Adipocyte (in vitro differentiated cells): ENCODE data around the gene FGR.

Experiments used
- DNase-seq: peaks from one replicate; pipeline ENCODE4 v3.0.0-alpha.2; 2015; ENCODE audit warnings: low read depth
- H3K27me3 ChIP-seq: replicated peaks from 2 replicates; pipeline ENCODE4 v1.7.0; 2013; ENCODE audit warnings: mild to moderate bottlenecking, low read length, moderate library complexity; ENCODE audit not compliant: control insufficient read depth, insufficient read depth
- H3K36me3 ChIP-seq: 2 replicates; pipeline ENCODE4 v1.7.0; 2013; ENCODE audit warnings: low read length, mild to moderate bottlenecking, moderate library complexity; ENCODE audit not compliant: control insufficient read depth, insufficient read depth, severe bottlenecking
- H3K4me1 ChIP-seq: 2 replicates; pipeline ENCODE4 v1.7.0; 2013; ENCODE audit warnings: mild to moderate bottlenecking, low read length, moderate library complexity; ENCODE audit not compliant: control insufficient read depth, insufficient read depth
- H3K4me3 ChIP-seq: 2 replicates; pipeline ENCODE4 v1.7.0; 2013; ENCODE audit warnings: mild to moderate bottlenecking, low read length, moderate library complexity
- H3K9ac ChIP-seq: 2 replicates; pipeline ENCODE4 v1.7.0; 2013; ENCODE audit warnings: mild to moderate bottlenecking, low read length, moderate library complexity
- H3K9me3 ChIP-seq: 2 replicates; pipeline ENCODE4 v1.7.0; 2013; ENCODE audit warnings: mild to moderate bottlenecking, low read length, moderate library complexity; ENCODE audit not compliant: control insufficient read depth

The FGR gene

GRCh38 chr1:27609618-27610240 is 25.3 kb downstream of the FGR start:
- Histone ChIP-seq H3K4me1 (no peaks in the 10 kb centered on the region), H3K9me3 (no peaks in the 10 kb centered on the region), H3K4me3 (no peak overlapping the region), H3K36me3 (no peaks in the 10 kb centered on the region), H3K27me3 (peaks cover 16% of the 10 kb centered on the region), H3K9ac (no peak overlapping the region)
- no peak for DNase-seq

GRCh38 chr1:27609210-27609555 is 25.8 kb downstream of the FGR start:
- Histone ChIP-seq H3K27me3 (peaks cover 16% of the 10 kb centered on the region), H3K9ac (no peak overlapping the region), H3K9me3 (no peaks in the 10 kb centered on the region), H3K36me3 (no peaks in the 10 kb centered on the region), H3K4me3 (no peak overlapping the region), H3K4me1 (no peaks in the 10 kb centered on the region)
- no peak for DNase-seq

GRCh38 chr1:27607239-27607804 is 27.7 kb downstream of the FGR start:
- no peaks in the 10 kb centered on the region for H3K9me3 ChIP-seq
- H3K27me3 ChIP-seq = peaks cover 11% of the 10 kb centered on the region
- no peak overlapping the region for H3K9ac ChIP-seq
- H3K4me1 ChIP-seq = no peaks in the 10 kb centered on the region
- no peak overlapping the region for H3K4me3 ChIP-seq
- DNase-seq = no peak
- no peaks in the 10 kb centered on the region for H3K36me3 ChIP-seq

- Histone ChIP-seq H3K9me3 (no peaks in the 10 kb centered on the region), H3K27me3 (peaks cover 6% of the 10 kb centered on the region), H3K4me1 (peaks cover 2% of the 10 kb centered on the region), H3K4me3 (no peak overlapping the region), H3K9ac (no peak overlapping the region), H3K36me3 (no peaks in the 10 kb centered on the region)
- DNase-seq = no peak
These were observed 28.2 kb downstream of the FGR start for GRCh38 chr1:27606708-27607238.

GRCh38 chr1:27605796-27606707 is 28.9 kb downstream of the FGR start:
- Histone ChIP-seq H3K9me3 (no peaks in the 10 kb centered on the region), H3K4me3 (no peak overlapping the region), H3K4me1 (peaks cover 9% of the 10 kb centered on the region), H3K36me3 (no peaks in the 10 kb centered on the region), H3K27me3 (no peaks in the 10 kb centered on the region), H3K9ac (no peak overlapping the region)
- DNase-seq = peak; percentile 83

- DNase-seq = no peak
- Histone ChIP-seq H3K4me3 (no peak overlapping the region), H3K36me3 (no peaks in the 10 kb centered on the region), H3K27me3 (no peaks in the 10 kb centered on the region), H3K4me1 (peaks cover 14% of the 10 kb centered on the region), H3K9ac (no peak overlapping the region), H3K9me3 (no peaks in the 10 kb centered on the region)
These were observed 29.7 kb downstream of the FGR start for GRCh38 chr1:27605300-27605766.

- Histone ChIP-seq H3K9ac (peak overlapping the region; percentile 65), H3K36me3 (no peaks in the 10 kb centered on the region), H3K4me1 (peaks cover 19% of the 10 kb centered on the region), H3K4me3 (peak overlapping the region; percentile 85), H3K27me3 (no peaks in the 10 kb centered on the region), H3K9me3 (no peaks in the 10 kb centered on the region)
- DNase-seq = no peak
These were observed 30.2 kb downstream of the FGR start for GRCh38 chr1:27604579-27605299.

- Histone ChIP-seq H3K36me3 (no peaks in the 10 kb centered on the region), H3K4me3 (peak within 1 kb of the TSS; percentile 85), H3K9ac (peak within 1 kb of the TSS; percentile 92), H3K9me3 (no peaks in the 10 kb centered on the region), H3K27me3 (no peaks in the 10 kb centered on the region), H3K4me1 (peaks cover 27% of the 10 kb centered on the region)
- peak; percentile 97 for DNase-seq
These were observed 31.1 kb downstream of the FGR start, which contains the start of gene AHDC1 for GRCh38 chr1:27603681-27604578. Gene AHDC1 (minus strand): TSS chr1:27604144. CDS start chr1:27552115, 52,029 bp downstream.

GRCh38 chr1:27603309-27603680 is 31.7 kb downstream of the FGR start:
- peak overlapping the region; percentile 92 for H3K9ac ChIP-seq
- peak; percentile 71 for DNase-seq
- no peaks in the 10 kb centered on the region for H3K27me3 ChIP-seq
- peaks cover 33% of the 10 kb centered on the region for H3K4me1 ChIP-seq
- no peaks in the 10 kb centered on the region for H3K36me3 ChIP-seq
- no peaks in the 10 kb centered on the region for H3K9me3 ChIP-seq
- peak overlapping the region; percentile 85 for H3K4me3 ChIP-seq
